T-helper 9 cell (primary cell): ENCODE measurements around the gene IWS1.
"Not testable (repeated sequence)": the region's sequence is repeated elsewhere in the genome, so short reads cannot be mapped to it uniquely, and the experiment has no call there.

Experiments
- DNase-seq: peaks from one replicate; pipeline ENCODE4 v3.0.0-alpha.2; 2020

Gene IWS1

DNA sequence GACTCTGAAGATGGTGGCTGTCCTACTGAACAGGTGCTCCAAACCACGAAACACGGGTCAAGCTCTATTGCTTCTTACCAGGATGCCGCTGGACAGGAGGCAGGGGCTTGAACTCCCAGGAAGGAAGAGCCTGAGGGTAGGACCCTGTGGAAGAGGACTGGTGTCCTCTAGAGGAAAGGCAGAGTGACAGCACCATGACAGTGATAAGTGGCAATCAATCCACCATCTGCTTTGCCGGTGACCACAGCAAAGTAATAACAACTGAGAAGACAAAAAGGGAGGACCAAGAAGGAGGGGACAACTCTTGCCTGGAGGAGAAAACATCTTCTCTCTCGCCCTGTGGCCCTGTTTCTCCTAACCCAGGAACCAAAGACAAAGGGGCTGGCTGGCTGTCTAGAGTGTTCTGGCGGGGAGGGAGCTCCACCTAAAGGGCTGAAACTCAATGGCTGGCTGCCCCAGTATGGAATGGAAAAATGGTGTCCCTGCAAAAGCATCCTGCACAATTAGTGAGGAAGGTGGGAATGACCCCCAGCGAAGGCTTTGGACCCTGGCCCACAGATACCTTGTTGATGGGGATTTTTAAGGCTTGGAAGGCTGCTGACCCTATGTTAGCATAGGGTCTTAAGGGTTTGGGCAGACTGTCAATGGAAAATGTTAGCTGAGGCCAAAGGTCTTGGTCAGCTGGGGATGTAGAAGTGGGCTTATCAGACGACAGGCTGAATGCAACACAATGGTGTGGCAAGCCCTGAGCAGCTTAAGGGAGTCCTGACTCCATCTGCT, 72.7 kb downstream of the IWS1 start:
- no peak for DNase-seq

- no peak for DNase-seq
These were observed 73.3 kb downstream of the IWS1 start for GRCh38 chr2:127453013-127453391.

DNA sequence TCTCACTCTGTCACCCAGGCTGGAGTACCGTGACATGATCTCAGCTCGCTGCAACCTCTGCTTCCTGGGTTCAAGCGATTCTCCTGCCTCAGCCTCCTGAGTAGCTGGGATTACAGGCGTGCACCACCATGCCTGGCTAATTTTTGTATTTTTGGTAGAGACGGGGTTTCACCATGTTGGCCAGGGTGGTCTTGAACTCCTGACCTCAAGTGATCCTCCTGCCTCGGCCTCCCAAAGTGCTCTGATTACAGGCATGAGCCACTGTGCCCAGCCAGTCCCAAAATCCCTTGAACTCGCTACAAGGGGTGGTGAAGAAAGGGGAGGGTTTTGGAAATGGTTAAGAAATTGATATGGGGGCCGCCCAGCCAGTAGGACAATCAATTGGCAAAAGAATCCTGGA, 73.9 kb downstream of the IWS1 start:
- not testable (repeated sequence) for DNase-seq

DNA sequence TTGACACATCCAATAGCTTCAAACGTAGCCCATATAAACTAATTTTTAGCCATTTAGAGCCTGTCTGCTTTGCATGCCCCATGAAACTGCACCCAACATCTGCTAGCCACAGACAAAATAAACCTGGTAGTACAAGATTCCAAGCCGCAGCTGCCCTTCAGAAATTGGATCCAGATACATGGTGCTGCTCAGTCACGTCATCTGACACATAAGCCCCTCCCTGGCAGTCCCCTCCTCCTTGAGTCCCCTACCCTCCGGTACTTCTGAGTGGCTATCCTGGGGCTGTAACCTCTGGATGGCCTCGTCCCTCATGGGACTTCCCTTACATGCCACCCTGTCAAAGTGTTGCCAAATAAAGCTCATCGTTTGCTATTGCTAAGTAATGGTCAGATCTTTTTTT, 74.3 kb downstream of the IWS1 start:
- no peak for DNase-seq

GRCh38 chr2:127449898-127450297, 76.4 kb downstream of the IWS1 start:
- no peak for DNase-seq

DNA sequence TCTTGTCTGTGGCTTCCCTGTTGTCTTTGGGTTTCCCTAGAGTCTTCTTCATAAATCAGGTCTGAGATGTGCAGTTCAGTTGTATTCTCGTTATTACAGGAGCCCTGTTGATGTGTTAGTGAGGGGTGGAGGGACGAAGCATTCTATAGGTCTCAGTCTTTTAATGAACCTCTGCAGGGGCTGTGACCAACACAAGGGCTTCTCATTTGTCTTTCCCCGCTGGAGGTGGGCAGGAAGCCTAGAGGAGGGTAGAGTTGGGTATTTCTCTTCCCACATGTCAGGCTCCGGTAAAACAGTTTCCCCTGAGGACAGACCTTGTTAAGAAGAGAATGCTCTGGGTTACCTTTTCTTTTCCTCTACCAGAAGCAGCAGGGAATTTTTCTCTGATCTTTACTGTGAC, 76.9 kb downstream of the IWS1 start:
- DNase-seq = no peak

- no peak for DNase-seq
These were observed 77.8 kb downstream of the IWS1 start for GRCh38 chr2:127448526-127448925.

- DNase-seq = no peak
These were observed 86.9 kb downstream of the IWS1 start for GRCh38 chr2:127439343-127439742.

GRCh38 chr2:127437781-127438726, 88.2 kb downstream of the IWS1 start:
- DNase-seq = no peak

- no peak for DNase-seq
These were observed 89.2 kb downstream of the IWS1 start for GRCh38 chr2:127437056-127437455.

DNA sequence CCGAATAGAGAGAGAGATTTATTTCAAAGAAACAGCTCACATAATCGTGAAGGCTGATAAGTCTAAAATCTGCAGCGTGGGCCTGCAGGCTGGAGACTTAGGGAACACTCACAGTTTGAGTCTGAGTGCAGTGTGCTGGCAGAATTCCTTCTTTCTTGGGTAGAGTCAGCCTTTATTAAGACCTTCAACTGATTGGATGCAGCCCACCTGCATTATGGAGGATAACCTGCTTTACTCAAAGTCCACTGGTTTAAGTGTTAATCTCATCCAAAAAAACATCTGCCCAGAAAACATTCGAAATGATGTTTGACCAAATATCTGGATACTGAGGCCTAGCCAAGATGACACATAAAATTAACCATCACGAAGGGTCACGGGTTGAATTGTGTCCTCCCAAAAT, 91.8 kb downstream of the IWS1 start:
- DNase-seq = no peak

DNA sequence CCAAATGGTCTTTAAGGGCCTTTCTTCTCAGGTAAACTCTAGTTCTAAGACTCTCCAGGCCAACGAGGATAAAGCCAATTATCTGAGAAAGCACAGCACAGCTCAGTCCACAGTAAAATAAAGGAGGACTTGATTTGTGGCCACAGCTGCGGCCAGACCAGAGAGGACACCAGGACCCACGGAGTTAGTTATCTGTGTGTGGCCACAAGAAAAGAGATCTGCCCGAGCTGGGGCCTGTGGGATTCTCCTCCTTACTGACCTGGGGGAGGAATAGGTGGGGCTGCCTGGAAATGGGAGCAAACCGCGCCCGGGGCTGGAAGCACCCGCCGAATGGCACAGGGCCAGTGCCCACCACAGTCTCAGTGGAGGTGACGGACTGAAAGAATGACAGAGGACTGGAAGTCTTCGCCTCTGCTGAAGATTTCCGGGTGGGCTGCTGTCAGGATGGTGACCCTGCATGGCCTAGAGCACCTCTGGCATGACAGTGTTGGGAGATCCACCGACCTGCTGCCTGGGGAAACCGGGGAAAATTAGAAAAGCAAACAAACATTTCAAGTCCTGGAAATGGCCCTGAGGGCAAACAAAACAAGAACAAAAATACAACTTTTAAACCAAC, 94.8 kb downstream of the IWS1 start:
- DNase-seq = no peak
